Stimulated activated CD4-positive, alpha-beta T cell treated with anti-CD3 and anti-CD28 coated beads, Interleukin-12 subunit alpha, Interleukin-12 subunit beta, amount 100 ng/mL, for 24 hours (primary cell): Measurements from ENCODE around the gene CCT2.

Experiments used
- DNase-seq, 2 experiments: peaks; one replicate each; pipeline ENCODE4 v3.0.0-alpha.2; 2020; ENCODE audit warnings: low read depth in 2 of 2

CCT2 gene

GRCh38 chr12:69585189-69586062 lies at the start of gene CCT2:
Gene CCT2, plus strand, starts transcription at chr12:69585459. Its CDS starts 63 bp downstream, at chr12:69585522.
- DNase-seq: peak; percentile 93 to 95

- no peak for DNase-seq
Observed at GRCh38 chr12:69540987-69541386, 44.3 kb upstream of the CCT2 start.

- no peak for DNase-seq
Observed at GRCh38 chr12:69544087-69544486, 41.2 kb upstream of the CCT2 start.

GRCh38 chr12:69545081-69545480 lies 40.2 kb upstream of the CCT2 start:
- DNase-seq: no peak

- no peak for DNase-seq
Observed at GRCh38 chr12:69546693-69547438, 38.4 kb upstream of the CCT2 start.

GRCh38 chr12:69548687-69549086 lies 36.6 kb upstream of the CCT2 start:
- DNase-seq: no peak

GRCh38 chr12:69550569-69551350 lies 34.5 kb upstream of the CCT2 start:
- no peak for DNase-seq

GRCh38 chr12:69553628-69554248 lies 31.5 kb upstream of the CCT2 start:
- no peak for DNase-seq

- no peak for DNase-seq
Observed at GRCh38 chr12:69555461-69555860, 29.8 kb upstream of the CCT2 start.

- DNase-seq: no peak
Observed at GRCh38 chr12:69556383-69556782, 28.9 kb upstream of the CCT2 start.

GRCh38 chr12:69563166-69563762 lies 22.0 kb upstream of the CCT2 start:
- no peak for DNase-seq

GRCh38 chr12:69566603-69567002 lies 18.7 kb upstream of the CCT2 start:
- no peak for DNase-seq

GRCh38 chr12:69569236-69569635 lies 16.0 kb upstream of the CCT2 start:
- no peak for DNase-seq

GRCh38 chr12:69570000-69570516 lies 15.2 kb upstream of the CCT2 start:
- DNase-seq: no peak

- DNase-seq: peak in 1 of 2 experiments; percentile 29
Observed at GRCh38 chr12:69570545-69571399, 14.5 kb upstream of the CCT2 start.

- DNase-seq: no peak
Observed at GRCh38 chr12:69575346-69575745, 9.9 kb upstream of the CCT2 start.

- no peak for DNase-seq
Observed at GRCh38 chr12:69578283-69578682, 7.0 kb upstream of the CCT2 start.

- DNase-seq: no peak
Observed at GRCh38 chr12:69579029-69579428, 6.2 kb upstream of the CCT2 start.

- DNase-seq: no peak
Observed at GRCh38 chr12:69580074-69580473, 5.2 kb upstream of the CCT2 start.

GRCh38 chr12:69583203-69583602 lies 2.1 kb upstream of the CCT2 start:
- DNase-seq: no peak
